Loucy (cell line): ENCODE results near the gene CNIH4.
"Not testable (repeated sequence)": the region's sequence is repeated elsewhere in the genome, so short reads cannot be mapped to it uniquely, and the experiment has no call there.

Experiments
- EZH2phosphoT487 ChIP-seq: fragments of 200-600 bp; IDR thresholded peaks from 2 replicates; pipeline ENCODE4 v1.6.1; 2018; ENCODE audit warnings: antibody characterized with exemption, mild to moderate bottlenecking, moderate library complexity, borderline replicate concordance
- TF ChIP-seq, protein P1 (sequence below): fragments of 200-600 bp; sonication (generic); conservative IDR thresholded peaks from 2 replicates; pipeline ENCODE4 v1.5.1; 2014; ENCODE audit warnings: mild to moderate bottlenecking, antibody characterized with exemption, low read length

GRCh38 chr1:224428713-224429112 lies 72.0 kb downstream of the CNIH4 start:
- TF ChIP-seq, protein P1, sequence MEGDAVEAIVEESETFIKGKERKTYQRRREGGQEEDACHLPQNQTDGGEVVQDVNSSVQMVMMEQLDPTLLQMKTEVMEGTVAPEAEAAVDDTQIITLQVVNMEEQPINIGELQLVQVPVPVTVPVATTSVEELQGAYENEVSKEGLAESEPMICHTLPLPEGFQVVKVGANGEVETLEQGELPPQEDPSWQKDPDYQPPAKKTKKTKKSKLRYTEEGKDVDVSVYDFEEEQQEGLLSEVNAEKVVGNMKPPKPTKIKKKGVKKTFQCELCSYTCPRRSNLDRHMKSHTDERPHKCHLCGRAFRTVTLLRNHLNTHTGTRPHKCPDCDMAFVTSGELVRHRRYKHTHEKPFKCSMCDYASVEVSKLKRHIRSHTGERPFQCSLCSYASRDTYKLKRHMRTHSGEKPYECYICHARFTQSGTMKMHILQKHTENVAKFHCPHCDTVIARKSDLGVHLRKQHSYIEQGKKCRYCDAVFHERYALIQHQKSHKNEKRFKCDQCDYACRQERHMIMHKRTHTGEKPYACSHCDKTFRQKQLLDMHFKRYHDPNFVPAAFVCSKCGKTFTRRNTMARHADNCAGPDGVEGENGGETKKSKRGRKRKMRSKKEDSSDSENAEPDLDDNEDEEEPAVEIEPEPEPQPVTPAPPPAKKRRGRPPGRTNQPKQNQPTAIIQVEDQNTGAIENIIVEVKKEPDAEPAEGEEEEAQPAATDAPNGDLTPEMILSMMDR = not testable (repeated sequence)
- not testable (repeated sequence) for TF ChIP-seq EZH2phosphoT487
